Measurements from ENCODE around the gene FGA. TPM values are rescaled to one million over a fixed set of nuclear protein-coding genes. Genes with fewer than 3 reads are reported as not detected.

FGA gene
- total and polyA plus RNA-seq, 9 of the 15 experiments (the other 6 are each of a cell fraction or from before 2014, with no cell fraction given): 0.04 to 2.5 (median 0.07) TPM; not detected in 5

GRCh38 chr4:154588198-154588597 is 2.3 kb downstream of the FGA start:
- no peaks in the 10 kb centered on the region for H4K20me1 ChIP-seq (replicated peaks; ENCODE audit: control insufficient read depth, insufficient read depth, low read length)
- H3K27ac ChIP-seq (ENCODE audit: extremely low read depth, low read depth, low read length): no peak overlapping the region
- no peaks in the 10 kb centered on the region; a peak in 1 of 5 replicates for H3K4me1 ChIP-seq (replicated peaks in 1 of 2; ENCODE audit: control insufficient read depth in 2 of 2, insufficient read depth in 2 of 2, low read length in 2 of 2)
- no TSS peak for BruUV-seq (replicated peaks)
- no peak overlapping the region for H3K4me3 ChIP-seq
- in situ Hi-C loops (cut with MboI) (no loop called here), intact Hi-C loops (cut with micrococcal nuclease) (no loop called here)
- 0 out of 5 replicates have a peak, but pooled peaks cover 0 to 2% of the 10 kb centered on the region in 2 experiments for H3K27me3 ChIP-seq (ENCODE audit: control insufficient read depth in 2 of 2, insufficient read depth in 2 of 2, low read length in 2 of 2)
- H3K9ac ChIP-seq (ENCODE audit: insufficient read depth in 1 of 2, low read depth in 2 of 2, low read length in 2 of 2): no peak overlapping the region
- no peaks in the 10 kb centered on the region for H3K9me1 ChIP-seq (ENCODE audit: control insufficient read depth, insufficient read depth, low read length)
- ATAC-seq (no peak), FAIRE-seq (no peak), DNase-seq (ENCODE audit: extremely low read depth in 1 of 4, low spot score in 3 of 4) (no peak)
- H3K79me2 ChIP-seq (ENCODE audit: control insufficient read depth, insufficient read depth, low read length): no peaks in the 10 kb centered on the region
- no peak overlapping the region for H2AFZ ChIP-seq (ENCODE audit: low read depth, low read length)
- POLR2A ChIA-PET: interaction anchor here (0.6 to 1.5 kb wide), 2 partner anchors 25 to 26 kb away, joined by 3 read pairs; no protein-coding TSS in a partner anchor
- no peak overlapping the region for H3K4me2 ChIP-seq (ENCODE audit: insufficient read depth, low read length)
- TF ChIP-seq ZNF121 (CRISPR knock-in tag; conservative IDR thresholded peaks at IDR 0.05) (no peak), ZNF780A (CRISPR knock-in tag; IDR thresholded peaks at IDR 0.05) (no peak), MYBL2 (IDR thresholded peaks at IDR 0.05; ENCODE audit: low read depth) (no peak), MYBL2 (CRISPR knock-in tag; IDR thresholded peaks at IDR 0.05; ENCODE audit: borderline replicate concordance) (no peak), ELK1 (CRISPR knock-in tag; IDR thresholded peaks at IDR 0.05) (no peak), CEBPB (tag; IDR thresholded peaks at IDR 0.05) (no peak), DLX4 (CRISPR knock-in tag; IDR thresholded peaks at IDR 0.05) (no peak), KHSRP (IDR thresholded peaks at IDR 0.05) (no peak), SMARCC2 (IDR thresholded peaks at IDR 0.05; ENCODE audit: low read depth) (no peak)
- CTCF ChIA-PET (ENCODE audit: low intra/inter-chr PET ratio): no interaction called here
- H3K36me3 ChIP-seq (ENCODE audit: control insufficient read depth, insufficient read depth, low read length): no peaks in the 10 kb centered on the region
- H3K9me3 ChIP-seq (replicated peaks; ENCODE audit: control insufficient read depth, insufficient read depth, low read depth, low read length): no peaks in the 10 kb centered on the region
- WGBS (ENCODE audit: insufficient coverage, low coverage, missing lambda C conversion rate): 3% methylated on average over 2 of the region's 2 CpGs

Measured in K562 (cell line).